DND-41 (cell line): Measurements from ENCODE around the gene SHB.

Experiments
- ATAC-seq: fragments of 200-7000 bp; cut with Tn5 transposase; 3 replicates; pipeline ENCODE4 v1.9.1; 2021; ENCODE audit warnings: low read depth; ENCODE audit not compliant: insufficient read depth
- DNase-seq: peaks from one replicate; pipeline ENCODE4 v3.0.0-alpha.2; 2020
- H2AFZ ChIP-seq: 2 replicates; pipeline ENCODE4 v1.6.0; 2012; ENCODE audit warnings: low read depth, low read length
- H3K27ac ChIP-seq: 2 replicates; pipeline ENCODE4 v1.5.1; 2012; ENCODE audit warnings: low read length, inconsistent platforms
- H3K27me3 ChIP-seq: fragments of 200-600 bp; sonication (generic); 2 replicates; pipeline ENCODE4 v1.6.0; 2012; ENCODE audit warnings: low read length, mild to moderate bottlenecking, inconsistent platforms; ENCODE audit not compliant: insufficient read depth, poor library complexity
- H3K36me3 ChIP-seq: 2 replicates; pipeline ENCODE4 v1.5.1; 2012; ENCODE audit warnings: low read length, inconsistent platforms; ENCODE audit not compliant: insufficient read depth
- H3K4me1 ChIP-seq: 2 replicates; pipeline ENCODE4 v1.5.1; 2012; ENCODE audit warnings: mild to moderate bottlenecking, low read length; ENCODE audit not compliant: insufficient read depth
- H3K4me2 ChIP-seq: 2 replicates; pipeline ENCODE4 v1.6.0; 2012; ENCODE audit warnings: mild to moderate bottlenecking, moderate library complexity, low read length, inconsistent platforms; ENCODE audit not compliant: insufficient read depth
- H3K4me3 ChIP-seq, 2 experiments: fragments of 200-600 bp in 1 of 2; shearing (Covaris generic) in 1 of 2; 2 replicates each; pipeline ENCODE4 v1.5.1; 2012 to 2016; ENCODE audit warnings: inconsistent platforms in 2 of 2, low read length in 2 of 2, mild to moderate bottlenecking in 2 of 2, low read depth in 1 of 2, moderate library complexity in 1 of 2
- H3K79me2 ChIP-seq: 2 replicates; pipeline ENCODE4 v1.6.0; 2012; ENCODE audit warnings: low read length, inconsistent platforms; ENCODE audit not compliant: insufficient read depth
- H3K9ac ChIP-seq: 2 replicates; pipeline ENCODE4 v1.6.0; 2012; ENCODE audit warnings: low read depth, mild to moderate bottlenecking, inconsistent platforms, low read length, moderate library complexity
- H3K9me3 ChIP-seq: 2 replicates; pipeline ENCODE4 v1.5.1; 2012; ENCODE audit warnings: low read length, moderate library complexity, mild to moderate bottlenecking, inconsistent platforms; ENCODE audit not compliant: insufficient read depth, severe bottlenecking
- H4K20me1 ChIP-seq: 2 replicates; pipeline ENCODE4 v1.6.0; 2012; ENCODE audit warnings: low read length; ENCODE audit not compliant: insufficient read depth
- EZH2 ChIP-seq: IDR thresholded peaks from 3 replicates; pipeline ENCODE4 v1.6.1; 2012; ENCODE audit warnings: borderline replicate concordance, low read depth, mild to moderate bottlenecking, moderate library complexity, low read length, inconsistent platforms; ENCODE audit not compliant: severe bottlenecking
- TF ChIP-seq, protein P1 (sequence below): IDR thresholded peaks from 2 replicates; pipeline ENCODE4 v1.5.1; 2012; ENCODE audit warnings: borderline replicate concordance, low read length, moderate library complexity, mild to moderate bottlenecking; ENCODE audit not compliant: poor library complexity, severe bottlenecking; ENCODE audit errors: extremely low read depth

Gene SHB

DNA sequence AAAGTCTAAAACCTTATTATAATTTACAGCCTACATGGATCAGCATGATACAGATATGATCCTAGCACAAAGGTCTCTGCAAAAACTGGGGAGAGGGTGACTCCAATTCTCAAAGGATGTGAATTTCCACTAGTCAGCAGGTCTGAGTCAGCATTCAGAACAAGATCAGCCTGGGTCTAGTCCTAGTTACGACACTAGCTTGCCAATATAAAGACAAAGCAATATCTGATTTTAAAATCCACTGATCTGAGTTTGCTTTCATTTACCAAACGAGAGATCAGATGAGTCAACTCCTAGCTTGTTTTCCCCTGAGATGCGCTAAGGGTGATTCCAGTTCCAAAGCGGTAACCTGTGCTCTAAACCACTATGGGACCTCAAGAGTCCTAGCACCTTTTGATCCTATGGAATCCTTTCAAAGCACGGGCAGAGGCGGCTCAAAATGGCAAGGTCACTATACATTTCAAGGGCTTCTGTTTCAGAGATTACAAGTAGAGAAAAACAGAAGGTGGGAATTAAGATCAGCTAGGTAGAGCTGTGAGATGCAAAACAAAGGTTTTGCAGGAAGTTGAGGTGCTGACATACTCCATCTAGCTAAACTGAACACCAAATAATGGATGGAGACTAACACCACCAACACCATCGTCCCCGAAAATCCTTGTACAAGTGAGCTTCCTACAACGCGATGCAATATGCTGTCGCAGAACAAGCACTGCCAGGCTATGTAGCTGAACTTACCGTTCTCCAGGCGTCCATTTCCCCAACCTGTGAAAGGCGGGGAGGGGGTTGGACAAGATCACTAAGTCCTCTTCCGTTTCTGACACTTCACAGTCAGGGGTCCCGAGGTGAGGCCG, 166.0 kb downstream of the SHB start:
- DNase-seq (no peak), ATAC-seq (peak; percentile 22)

DNA sequence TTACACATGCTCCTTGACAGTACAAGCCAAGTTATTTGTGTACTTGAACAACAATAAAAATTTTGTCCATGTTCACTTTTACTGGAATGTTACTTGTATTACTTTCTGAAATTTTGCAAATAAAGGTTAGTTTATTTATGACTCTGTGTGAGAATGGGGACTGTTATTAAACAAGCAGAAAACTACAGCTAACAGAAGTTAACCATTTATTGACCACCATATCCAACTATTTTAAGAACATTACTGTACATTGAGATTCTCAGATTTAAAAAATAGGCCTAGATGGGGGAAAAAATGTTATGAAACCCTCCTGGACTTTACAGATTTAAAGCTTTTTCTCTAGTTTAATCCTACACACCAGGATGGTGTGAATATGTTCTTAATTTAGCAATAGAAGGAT, 166.9 kb downstream of the SHB start:
- H3K4me3 ChIP-seq = peak overlapping the region; percentile 62 to 63; a peak in 1 of 4 replicates
- TF ChIP-seq EZH2 = no peak
- TF ChIP-seq, protein P1, sequence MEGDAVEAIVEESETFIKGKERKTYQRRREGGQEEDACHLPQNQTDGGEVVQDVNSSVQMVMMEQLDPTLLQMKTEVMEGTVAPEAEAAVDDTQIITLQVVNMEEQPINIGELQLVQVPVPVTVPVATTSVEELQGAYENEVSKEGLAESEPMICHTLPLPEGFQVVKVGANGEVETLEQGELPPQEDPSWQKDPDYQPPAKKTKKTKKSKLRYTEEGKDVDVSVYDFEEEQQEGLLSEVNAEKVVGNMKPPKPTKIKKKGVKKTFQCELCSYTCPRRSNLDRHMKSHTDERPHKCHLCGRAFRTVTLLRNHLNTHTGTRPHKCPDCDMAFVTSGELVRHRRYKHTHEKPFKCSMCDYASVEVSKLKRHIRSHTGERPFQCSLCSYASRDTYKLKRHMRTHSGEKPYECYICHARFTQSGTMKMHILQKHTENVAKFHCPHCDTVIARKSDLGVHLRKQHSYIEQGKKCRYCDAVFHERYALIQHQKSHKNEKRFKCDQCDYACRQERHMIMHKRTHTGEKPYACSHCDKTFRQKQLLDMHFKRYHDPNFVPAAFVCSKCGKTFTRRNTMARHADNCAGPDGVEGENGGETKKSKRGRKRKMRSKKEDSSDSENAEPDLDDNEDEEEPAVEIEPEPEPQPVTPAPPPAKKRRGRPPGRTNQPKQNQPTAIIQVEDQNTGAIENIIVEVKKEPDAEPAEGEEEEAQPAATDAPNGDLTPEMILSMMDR = no peak

More for the DNA sequence above, 166.0 kb downstream of the SHB start:
- H3K27me3 ChIP-seq = no peaks in the 10 kb centered on the region
- TF ChIP-seq, protein P1 = no peak
- TF ChIP-seq EZH2 = no peak
- peak overlapping the region; percentile 62 to 63 for H3K4me3 ChIP-seq
- H2AFZ ChIP-seq = peak overlapping the region; percentile 87
- peaks cover 16% of the 10 kb centered on the region for H3K36me3 ChIP-seq
- peak overlapping the region; percentile 77 for H3K27ac ChIP-seq
- H3K9ac ChIP-seq = peak overlapping the region; percentile 69
- peak overlapping the region; percentile 83 for H3K4me2 ChIP-seq
- H3K79me2 ChIP-seq = peaks cover 46% of the 10 kb centered on the region
- H3K4me1 ChIP-seq = peaks cover 31% of the 10 kb centered on the region
- no peaks in the 10 kb centered on the region for H3K9me3 ChIP-seq
- H4K20me1 ChIP-seq = no peaks in the 10 kb centered on the region

DNA sequence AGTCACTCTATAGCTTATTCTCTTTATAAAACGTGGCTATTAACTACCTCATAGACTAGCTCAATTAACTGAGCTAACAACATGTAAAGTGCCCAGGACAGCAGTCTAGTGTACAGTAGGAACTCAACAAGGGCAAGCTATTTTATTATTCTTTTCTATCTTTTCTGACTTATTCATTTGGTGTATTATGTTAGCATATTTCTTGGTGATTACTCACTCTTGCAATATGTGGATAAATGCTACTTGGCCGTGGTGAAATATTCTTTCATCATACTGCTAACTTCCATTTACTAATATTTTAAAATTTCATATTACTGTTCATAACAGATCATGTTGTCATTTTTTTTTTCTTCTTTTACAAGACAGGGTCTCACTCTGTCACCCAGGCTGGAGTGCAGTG, 170.0 kb downstream of the SHB start:
- Histone ChIP-seq H3K4me2 (no peak overlapping the region), H2AFZ (no peak overlapping the region), H3K27ac (no peak overlapping the region), H3K9ac (no peak overlapping the region), H3K9me3 (no peaks in the 10 kb centered on the region), H3K4me1 (peaks cover 19% of the 10 kb centered on the region), H4K20me1 (peaks cover 3% of the 10 kb centered on the region; the same call in 1 of the 2 replicates), H3K36me3 (peaks cover 33% of the 10 kb centered on the region), H3K27me3 (no peaks in the 10 kb centered on the region), H3K4me3 (no peak overlapping the region), H3K79me2 (peaks cover 36% of the 10 kb centered on the region)
- no peak for TF ChIP-seq EZH2
- TF ChIP-seq, protein P1 = no peak
- ATAC-seq (no peak), DNase-seq (no peak)

More for the DNA sequence above, 166.9 kb downstream of the SHB start:
- no peaks in the 10 kb centered on the region for H3K9me3 ChIP-seq
- no peak overlapping the region for H3K27ac ChIP-seq
- ATAC-seq (no peak), DNase-seq (no peak)
- H3K79me2 ChIP-seq = peaks cover 46% of the 10 kb centered on the region
- no peak overlapping the region for H2AFZ ChIP-seq
- no peaks in the 10 kb centered on the region for H3K27me3 ChIP-seq
- peak overlapping the region; percentile 83 for H3K4me2 ChIP-seq
- H3K4me1 ChIP-seq = peaks cover 31% of the 10 kb centered on the region
- no peak overlapping the region; the same call in 1 of the 2 replicates for H3K9ac ChIP-seq
- H3K36me3 ChIP-seq = peaks cover 16% of the 10 kb centered on the region
- no peaks in the 10 kb centered on the region for H4K20me1 ChIP-seq
